HCT116 (cell line): ENCODE measurements around the gene MBP. TPM values are rescaled to one million over a fixed set of nuclear protein-coding genes. Genes with fewer than 3 reads are reported as not detected.

Experiments used
- ATAC-seq: fragments of 200-7000 bp; cut with Tn5 transposase; 2 replicates; pipeline ENCODE4 v1.9.1; 2020; ENCODE audit warnings: mild to moderate bottlenecking, moderate library complexity
- BruUV-seq: library from RNA; stranded (reverse); fragments of 400-500 nt; replicated peaks from 2 replicates; lab custom pipeline; 2021; lab: Mats Ljungman, UMichigan
- CTCF ChIA-PET: fragments of 300-600 bp; sonication (Branson Sonifier 250); formaldehyde crosslinking; loops from one replicate; lab custom pipeline; 2021; ENCODE audit warnings: antibody characterized with exemption; lab: Charles Lee
- POLR2A ChIA-PET: fragments of 300-600, 350-600 bp; sonication (Branson Sonifier 250); formaldehyde crosslinking; loops from one replicate; lab custom pipeline; 2021; ENCODE audit warnings: antibody characterized with exemption; lab: Charles Lee
- RAD21 ChIA-PET, 2 experiments: fragments of 300-600 bp; sonication (Branson Sonifier 250); formaldehyde crosslinking; loops; one replicate each; lab custom pipeline; 2023; ENCODE audit warnings: low total read pairs in 2 of 2; ENCODE audit not compliant: uncharacterized antibody in 2 of 2, unreplicated experiment in 2 of 2, low non-redundant PET in 1 of 2; lab: Charles Lee
- DNase-seq: peaks from one replicate; pipeline ENCODE4 v3.0.0-alpha.2; 2010; ENCODE audit warnings: low read depth, low spot score
- H2AFZ ChIP-seq: fragments of 200-600 bp; shearing (Covaris generic), sonication (generic); 2 replicates; pipeline ENCODE4 v1.6.1; 2017; ENCODE audit warnings: low read depth, mixed run types, mixed read lengths, antibody characterized with exemption, low read length; ENCODE audit not compliant: poor library complexity, severe bottlenecking
- H3K27ac ChIP-seq: 2 replicates; pipeline ENCODE4 v1.5.1; 2012; ENCODE audit warnings: low read depth, low read length
- H3K27me3 ChIP-seq: fragments of 200-600 bp; sonication (generic); 2 replicates; pipeline ENCODE4 v1.6.1; 2016; ENCODE audit warnings: mixed run types, low read length, mixed read lengths; ENCODE audit not compliant: insufficient read depth
- H3K36me3 ChIP-seq, 2 experiments: fragments of 200-500 bp in 1 of 2; fragments of 200-600 bp in 1 of 2; sonication (Bioruptor generic) in 1 of 2; sonication (generic) in 1 of 2; 2 replicates each; pipeline versions ENCODE4 v1.5.1 to v1.6.1; 2014 to 2016; ENCODE audit warnings: low read length in 2 of 2, inconsistent platforms in 1 of 2, mixed read lengths in 1 of 2, mixed run types in 1 of 2; ENCODE audit not compliant: insufficient read depth in 2 of 2, control insufficient read depth in 1 of 2
- H3K4me1 ChIP-seq, 2 experiments: fragments of 200-600 bp in 1 of 2; sonication (generic) in 1 of 2; 2 replicates each; pipeline versions ENCODE4 v1.5.1 to v1.6.1; 2012 to 2017; ENCODE audit warnings: low read length in 2 of 2, inconsistent platforms in 1 of 2, mild to moderate bottlenecking in 1 of 2, mixed read lengths in 1 of 2, mixed run types in 1 of 2, moderate library complexity in 1 of 2; ENCODE audit not compliant: insufficient read depth in 2 of 2, control insufficient read depth in 1 of 2
- H3K4me2 ChIP-seq: fragments of 200-600 bp; sonication (generic); 2 replicates; pipeline ENCODE4 v1.6.1; 2017; ENCODE audit warnings: mixed run types, low read length, mixed read lengths
- H3K4me3 ChIP-seq, 2 experiments: fragments of 200-600 bp in 1 of 2; sonication (generic) in 1 of 2; replicated peaks in 1 of 2; 2 replicates each; pipeline ENCODE4 v1.5.1; 2011 to 2016; ENCODE audit warnings: low read length in 2 of 2, control low read depth in 1 of 2, low read depth in 1 of 2, mild to moderate bottlenecking in 1 of 2, mixed read lengths in 1 of 2, mixed run types in 1 of 2
- H3K79me2 ChIP-seq: fragments of 200-600 bp; sonication (generic); 2 replicates; pipeline ENCODE4 v1.6.1; 2017; ENCODE audit warnings: mild to moderate bottlenecking, mixed run types, low read length, moderate library complexity, mixed read lengths; ENCODE audit not compliant: insufficient read depth
- H3K9ac ChIP-seq: fragments of 200-600 bp; sonication (generic); 2 replicates; pipeline ENCODE4 v1.6.1; 2016; ENCODE audit warnings: low read length, mixed read lengths
- H3K9me2 ChIP-seq: fragments of 200-600 bp; sonication (generic), shearing (Covaris generic); 2 replicates; pipeline ENCODE4 v1.6.1; 2017; ENCODE audit warnings: mixed run types, mild to moderate bottlenecking, moderate library complexity; ENCODE audit not compliant: insufficient read depth
- H3K9me3 ChIP-seq, 2 experiments: fragments of 200-500 bp in 1 of 2; fragments of 200-600 bp in 1 of 2; sonication (Bioruptor generic) in 1 of 2; sonication (generic) in 1 of 2; 2 replicates each; pipeline ENCODE4 v1.6.1; 2014 to 2017; ENCODE audit warnings: low read length in 2 of 2, mixed read lengths in 2 of 2, inconsistent platforms in 1 of 2, low read depth in 1 of 2, mild to moderate bottlenecking in 1 of 2, mixed run types in 1 of 2, moderate library complexity in 1 of 2; ENCODE audit not compliant: control insufficient read depth in 1 of 2, insufficient read depth in 1 of 2
- H4K20me1 ChIP-seq: fragments of 200-600 bp; sonication (generic), shearing (Covaris generic); 2 replicates; pipeline ENCODE4 v1.6.1; 2017; ENCODE audit warnings: mixed run types, mild to moderate bottlenecking, moderate library complexity; ENCODE audit not compliant: insufficient read depth
- CBX3 ChIP-seq: IDR thresholded peaks from 2 replicates; pipeline ENCODE4 v1.6.1; 2012; ENCODE audit warnings: low read depth
- CEBPB ChIP-seq: IDR thresholded peaks from 2 replicates; pipeline ENCODE4 v1.6.1; 2012; ENCODE audit warnings: low read depth
- EGR1 ChIP-seq: IDR thresholded peaks from 2 replicates; pipeline ENCODE4 v1.6.1; 2012; ENCODE audit warnings: low read depth
- ELF1 ChIP-seq: IDR thresholded peaks from 2 replicates; pipeline ENCODE4 v1.6.1; 2012; ENCODE audit warnings: low read depth, borderline replicate concordance
- EZH2 ChIP-seq: fragments of 200-600 bp; sonication (generic); IDR thresholded peaks from 2 replicates; pipeline ENCODE4 v1.6.1; 2017; ENCODE audit warnings: antibody characterized with exemption, mixed run types
- POLR2A ChIP-seq: IDR thresholded peaks from 2 replicates; pipeline ENCODE4 v1.7.0; 2011; ENCODE audit warnings: borderline replicate concordance; ENCODE audit not compliant: insufficient read depth, insufficient read length; ENCODE audit errors: extremely low read depth
- POLR2AphosphoS5 ChIP-seq: IDR thresholded peaks from 2 replicates; pipeline ENCODE4 v1.6.1; 2011; ENCODE audit warnings: mild to moderate bottlenecking, low read depth, low read length, moderate library complexity
- RAD21 ChIP-seq: IDR thresholded peaks from 2 replicates; pipeline ENCODE4 v1.6.1; 2012; ENCODE audit warnings: low read depth, mild to moderate bottlenecking
- SIN3A ChIP-seq: IDR thresholded peaks from 2 replicates; pipeline ENCODE4 v1.6.1; 2012; ENCODE audit warnings: low read depth
- SP1 ChIP-seq: IDR thresholded peaks from 2 replicates; pipeline ENCODE4 v1.6.1; 2012; ENCODE audit warnings: low read depth
- TCF7L2 ChIP-seq: IDR thresholded peaks from 2 replicates; pipeline ENCODE4 v1.7.0; 2011; ENCODE audit warnings: borderline replicate concordance, inconsistent platforms; ENCODE audit not compliant: insufficient read depth, insufficient read length; ENCODE audit errors: extremely low read depth
- YY1 ChIP-seq: IDR thresholded peaks from 2 replicates; pipeline ENCODE4 v1.6.1; 2011; ENCODE audit warnings: low read length, low read depth, moderate library complexity, mild to moderate bottlenecking; ENCODE audit not compliant: insufficient replicate concordance; ENCODE audit errors: extremely low read depth
- ZNF274 ChIP-seq: fragments of 200-500 bp; sonication (Bioruptor generic); IDR thresholded peaks from 2 replicates; pipeline ENCODE4 v1.6.1; 2014; ENCODE audit warnings: mild to moderate bottlenecking, low read depth, low read length, inconsistent platforms
- intact Hi-C: fragments of 100-400 bp; cut with micrococcal nuclease; formaldehyde crosslinking; loops from 2 replicates; pipeline ENCODE4 v1.10.0; 2022
- total RNA-seq: library from RNA; stranded (reverse); gene quantifications from one replicate; pipeline ENCODE4 v1.2.1, GENCODE V29; 2021; ENCODE audit not compliant: unreplicated experiment
- TF ChIP-seq, protein P1 (sequence below): IDR thresholded peaks from 2 replicates; pipeline ENCODE4 v1.6.1; 2012
- TF ChIP-seq, protein P2 (sequence below): IDR thresholded peaks from 2 replicates; pipeline ENCODE4 v1.6.1; 2012
- TF ChIP-seq, protein P3 (sequence below): IDR thresholded peaks from 2 replicates; pipeline ENCODE4 v1.6.1; 2012; ENCODE audit warnings: low read depth
- TF ChIP-seq, protein P4 (sequence below), 3 experiments: fragments of 200-600 bp in 1 of 3; sonication (generic) in 1 of 3; IDR thresholded peaks in 2 of 3; conservative IDR thresholded peaks in 1 of 3; 2 replicates each; pipeline ENCODE4 v1.5.1; 2012 to 2017; ENCODE audit warnings: low read depth in 2 of 3, low read length in 2 of 3, antibody characterized with exemption in 1 of 3, borderline replicate concordance in 1 of 3, control low read depth in 1 of 3, mild to moderate bottlenecking in 1 of 3, mixed read lengths in 1 of 3, mixed run types in 1 of 3, moderate library complexity in 1 of 3; ENCODE audit not compliant: insufficient read depth in 1 of 3

MBP gene
- total RNA-seq, 1 experiment from 2014 or later = 34.9 TPM

DNA sequence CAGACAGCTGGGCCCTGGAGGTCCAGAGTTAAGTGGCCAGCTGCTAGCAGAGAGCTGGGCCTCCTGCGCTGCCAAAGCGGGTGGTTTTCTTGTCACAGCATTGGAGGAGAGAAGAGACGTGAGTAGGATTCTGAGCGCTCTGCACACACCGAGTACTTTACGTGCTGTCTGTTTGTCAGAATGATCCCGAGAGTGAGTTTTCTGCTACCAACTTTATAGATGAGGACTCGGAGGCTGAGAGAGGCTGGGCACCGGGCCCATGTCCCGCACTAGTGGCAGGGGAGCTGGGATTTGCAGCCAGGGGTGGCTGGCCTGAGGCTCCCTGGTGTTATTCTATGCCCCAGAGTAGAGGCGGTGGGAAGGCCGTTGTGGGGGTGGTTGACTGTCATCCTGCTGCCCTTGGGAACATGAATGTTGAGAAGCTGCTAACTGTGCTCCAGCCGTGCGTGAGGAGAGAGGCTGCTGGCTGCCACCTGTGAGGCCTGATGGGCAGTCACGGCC is 36.3 kb upstream of the MBP start:
- Histone ChIP-seq H3K9me2 (no peaks in the 10 kb centered on the region), H2AFZ (no peak overlapping the region), H3K79me2 (no peaks in the 10 kb centered on the region), H3K9ac (no peak overlapping the region), H4K20me1 (no peaks in the 10 kb centered on the region), H3K4me3 (no peak overlapping the region), H3K27me3 (no peaks in the 10 kb centered on the region), H3K9me3 (no peaks in the 10 kb centered on the region), H3K4me1 (no peaks in the 10 kb centered on the region), H3K27ac (no peak overlapping the region), H3K36me3 (no peaks in the 10 kb centered on the region), H3K4me2 (no peak overlapping the region)
- BruUV-seq = no TSS peak
- ChIA-PET POLR2A (no interaction called here), RAD21 (no interaction called here), CTCF (no interaction called here)
- DNase-seq (no peak), ATAC-seq (no peak)
- intact Hi-C loops = no loop called here
- TF ChIP-seq EGR1 = no peak
- no peak for TF ChIP-seq EZH2
- TF ChIP-seq, protein P1, sequence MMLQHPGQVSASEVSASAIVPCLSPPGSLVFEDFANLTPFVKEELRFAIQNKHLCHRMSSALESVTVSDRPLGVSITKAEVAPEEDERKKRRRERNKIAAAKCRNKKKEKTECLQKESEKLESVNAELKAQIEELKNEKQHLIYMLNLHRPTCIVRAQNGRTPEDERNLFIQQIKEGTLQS = no peak
- TF ChIP-seq SIN3A = no peak
- TF ChIP-seq YY1 = no peak
- TF ChIP-seq RAD21 = no peak
- no peak for TF ChIP-seq SP1
- no peak for TF ChIP-seq CEBPB
- TF ChIP-seq ZNF274 = no peak
- TF ChIP-seq, protein P2, sequence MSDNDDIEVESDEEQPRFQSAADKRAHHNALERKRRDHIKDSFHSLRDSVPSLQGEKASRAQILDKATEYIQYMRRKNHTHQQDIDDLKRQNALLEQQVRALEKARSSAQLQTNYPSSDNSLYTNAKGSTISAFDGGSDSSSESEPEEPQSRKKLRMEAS = no peak
- TF ChIP-seq, protein P3, sequence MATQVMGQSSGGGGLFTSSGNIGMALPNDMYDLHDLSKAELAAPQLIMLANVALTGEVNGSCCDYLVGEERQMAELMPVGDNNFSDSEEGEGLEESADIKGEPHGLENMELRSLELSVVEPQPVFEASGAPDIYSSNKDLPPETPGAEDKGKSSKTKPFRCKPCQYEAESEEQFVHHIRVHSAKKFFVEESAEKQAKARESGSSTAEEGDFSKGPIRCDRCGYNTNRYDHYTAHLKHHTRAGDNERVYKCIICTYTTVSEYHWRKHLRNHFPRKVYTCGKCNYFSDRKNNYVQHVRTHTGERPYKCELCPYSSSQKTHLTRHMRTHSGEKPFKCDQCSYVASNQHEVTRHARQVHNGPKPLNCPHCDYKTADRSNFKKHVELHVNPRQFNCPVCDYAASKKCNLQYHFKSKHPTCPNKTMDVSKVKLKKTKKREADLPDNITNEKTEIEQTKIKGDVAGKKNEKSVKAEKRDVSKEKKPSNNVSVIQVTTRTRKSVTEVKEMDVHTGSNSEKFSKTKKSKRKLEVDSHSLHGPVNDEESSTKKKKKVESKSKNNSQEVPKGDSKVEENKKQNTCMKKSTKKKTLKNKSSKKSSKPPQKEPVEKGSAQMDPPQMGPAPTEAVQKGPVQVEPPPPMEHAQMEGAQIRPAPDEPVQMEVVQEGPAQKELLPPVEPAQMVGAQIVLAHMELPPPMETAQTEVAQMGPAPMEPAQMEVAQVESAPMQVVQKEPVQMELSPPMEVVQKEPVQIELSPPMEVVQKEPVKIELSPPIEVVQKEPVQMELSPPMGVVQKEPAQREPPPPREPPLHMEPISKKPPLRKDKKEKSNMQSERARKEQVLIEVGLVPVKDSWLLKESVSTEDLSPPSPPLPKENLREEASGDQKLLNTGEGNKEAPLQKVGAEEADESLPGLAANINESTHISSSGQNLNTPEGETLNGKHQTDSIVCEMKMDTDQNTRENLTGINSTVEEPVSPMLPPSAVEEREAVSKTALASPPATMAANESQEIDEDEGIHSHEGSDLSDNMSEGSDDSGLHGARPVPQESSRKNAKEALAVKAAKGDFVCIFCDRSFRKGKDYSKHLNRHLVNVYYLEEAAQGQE = no peak
- TF ChIP-seq TCF7L2 = no peak
- TF ChIP-seq POLR2A = no peak
- TF ChIP-seq, protein P4, sequence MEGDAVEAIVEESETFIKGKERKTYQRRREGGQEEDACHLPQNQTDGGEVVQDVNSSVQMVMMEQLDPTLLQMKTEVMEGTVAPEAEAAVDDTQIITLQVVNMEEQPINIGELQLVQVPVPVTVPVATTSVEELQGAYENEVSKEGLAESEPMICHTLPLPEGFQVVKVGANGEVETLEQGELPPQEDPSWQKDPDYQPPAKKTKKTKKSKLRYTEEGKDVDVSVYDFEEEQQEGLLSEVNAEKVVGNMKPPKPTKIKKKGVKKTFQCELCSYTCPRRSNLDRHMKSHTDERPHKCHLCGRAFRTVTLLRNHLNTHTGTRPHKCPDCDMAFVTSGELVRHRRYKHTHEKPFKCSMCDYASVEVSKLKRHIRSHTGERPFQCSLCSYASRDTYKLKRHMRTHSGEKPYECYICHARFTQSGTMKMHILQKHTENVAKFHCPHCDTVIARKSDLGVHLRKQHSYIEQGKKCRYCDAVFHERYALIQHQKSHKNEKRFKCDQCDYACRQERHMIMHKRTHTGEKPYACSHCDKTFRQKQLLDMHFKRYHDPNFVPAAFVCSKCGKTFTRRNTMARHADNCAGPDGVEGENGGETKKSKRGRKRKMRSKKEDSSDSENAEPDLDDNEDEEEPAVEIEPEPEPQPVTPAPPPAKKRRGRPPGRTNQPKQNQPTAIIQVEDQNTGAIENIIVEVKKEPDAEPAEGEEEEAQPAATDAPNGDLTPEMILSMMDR (IDR thresholded peaks at IDR 0.05 in 2 of 3, conservative IDR thresholded peaks at IDR 0.05 in 1 of 3; ENCODE audit: borderline replicate concordance in 1 of 3, insufficient read depth in 1 of 3, low read depth in 2 of 3, low read length in 2 of 3) = no peak
- TF ChIP-seq ELF1 = no peak
- no peak for TF ChIP-seq POLR2AphosphoS5
- TF ChIP-seq CBX3 = no peak
